Tibial nerve (tissue), 4 donors: ENCODE results near the gene MRPL53.

Experiments used
- EP300 ChIP-seq, 2 donors: sonication (generic); formaldehyde crosslinking; IDR thresholded peaks; one replicate each; pipeline ENCODE4 v1.6.1; 2017; ENCODE audit warnings: antibody characterized with exemption in 2 of 2, mild to moderate bottlenecking in 1 of 2
- POLR2A ChIP-seq, 2 donors: fragments of 450-650 bp; IDR thresholded peaks; one replicate each; pipeline ENCODE4 v1.6.1; 2017; ENCODE audit warnings: antibody characterized with exemption in 2 of 2, mild to moderate bottlenecking in 2 of 2, moderate library complexity in 2 of 2
- TF ChIP-seq, protein P1 (sequence below), 5 experiments: fragments of 200-600 bp in 3 of 5; fragments of 450-650 bp in 2 of 5; sonication (generic) in 3 of 5; IDR thresholded peaks; one replicate each; pipeline ENCODE4 v1.5.1; 2016 to 2019; ENCODE audit warnings: antibody characterized with exemption in 5 of 5, mild to moderate bottlenecking in 3 of 5, moderate library complexity in 2 of 5

DNA sequence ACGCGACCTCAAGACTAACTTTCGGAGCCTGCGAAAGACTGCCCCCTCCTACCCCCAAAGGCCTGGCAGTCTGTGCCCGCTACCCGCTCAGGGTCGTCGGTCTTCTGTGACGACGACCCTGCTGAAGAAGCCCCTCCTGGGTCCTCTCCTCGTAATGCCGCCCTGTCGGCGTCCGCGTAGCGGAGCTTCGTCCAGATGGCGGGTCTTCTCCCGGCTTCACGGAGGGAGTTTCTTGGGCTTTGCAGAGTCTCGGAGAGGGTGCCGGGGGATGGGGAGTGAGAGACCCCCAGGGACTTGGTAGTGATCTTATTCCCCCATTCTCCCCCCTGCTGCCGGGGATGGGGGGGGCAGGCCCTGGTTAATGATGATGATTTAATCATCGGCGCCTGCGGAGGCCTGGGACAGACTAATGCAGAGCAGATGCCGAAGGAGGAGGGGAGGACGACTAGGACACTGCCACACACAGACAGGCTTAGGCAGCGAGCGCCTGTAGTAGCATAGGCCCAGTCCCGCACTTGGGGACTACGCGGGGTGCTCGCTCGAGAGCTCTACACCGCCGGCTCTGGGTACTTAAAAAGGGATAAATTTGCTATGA is 35.5 kb upstream of the MRPL53 start:
- TF ChIP-seq POLR2A (IDR thresholded peaks at IDR 0.05) = no peak
- TF ChIP-seq, protein P1, sequence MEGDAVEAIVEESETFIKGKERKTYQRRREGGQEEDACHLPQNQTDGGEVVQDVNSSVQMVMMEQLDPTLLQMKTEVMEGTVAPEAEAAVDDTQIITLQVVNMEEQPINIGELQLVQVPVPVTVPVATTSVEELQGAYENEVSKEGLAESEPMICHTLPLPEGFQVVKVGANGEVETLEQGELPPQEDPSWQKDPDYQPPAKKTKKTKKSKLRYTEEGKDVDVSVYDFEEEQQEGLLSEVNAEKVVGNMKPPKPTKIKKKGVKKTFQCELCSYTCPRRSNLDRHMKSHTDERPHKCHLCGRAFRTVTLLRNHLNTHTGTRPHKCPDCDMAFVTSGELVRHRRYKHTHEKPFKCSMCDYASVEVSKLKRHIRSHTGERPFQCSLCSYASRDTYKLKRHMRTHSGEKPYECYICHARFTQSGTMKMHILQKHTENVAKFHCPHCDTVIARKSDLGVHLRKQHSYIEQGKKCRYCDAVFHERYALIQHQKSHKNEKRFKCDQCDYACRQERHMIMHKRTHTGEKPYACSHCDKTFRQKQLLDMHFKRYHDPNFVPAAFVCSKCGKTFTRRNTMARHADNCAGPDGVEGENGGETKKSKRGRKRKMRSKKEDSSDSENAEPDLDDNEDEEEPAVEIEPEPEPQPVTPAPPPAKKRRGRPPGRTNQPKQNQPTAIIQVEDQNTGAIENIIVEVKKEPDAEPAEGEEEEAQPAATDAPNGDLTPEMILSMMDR (IDR thresholded peaks at IDR 0.05) = no peak
- TF ChIP-seq EP300 (IDR thresholded peaks at IDR 0.05) = no peak
